ENCODE measurements around the gene LARP1B.
"Not testable (repeated sequence)": the region's sequence is repeated elsewhere in the genome, so short reads cannot be mapped to it uniquely, and the experiment has no call there.

The LARP1B gene

GRCh38 chr4:128060699-128061565, at the start of gene LARP1B:
TSS of gene LARP1B (plus strand) at chr4:128061312. CDS start at chr4:128074952, 13,640 bp downstream.
- Histone ChIP-seq H3K9me3 (ENCODE audit: control insufficient read depth, low read depth, low read length) (no peaks in the 10 kb centered on the region), H3K9ac (ENCODE audit: low read length) (peak within 1 kb of the TSS; percentile 90), H3K27ac (ENCODE audit: low read length) (peak within 1 kb of the TSS; percentile 75), H3K36me3 (ENCODE audit: control insufficient read depth, low read depth, low read length) (no peaks in the 10 kb centered on the region), H3K27me3 (ENCODE audit: control insufficient read depth, insufficient read depth, low read length) (no peaks in the 10 kb centered on the region), H3K4me3 (ENCODE audit: low read length) (peak within 1 kb of the TSS; percentile 85), H3K4me1 (ENCODE audit: control insufficient read depth, low read depth, low read length) (peaks cover 6% of the 10 kb centered on the region)

GRCh38 chr4:128025319-128025718, 35.8 kb upstream of the LARP1B start:
- H3K4me1 ChIP-seq (ENCODE audit: control insufficient read depth, low read depth, low read length) = no peaks in the 10 kb centered on the region
- H3K4me3 ChIP-seq (ENCODE audit: low read length) = no peak overlapping the region
- no peak overlapping the region for H3K27ac ChIP-seq (ENCODE audit: low read length)
- H3K27me3 ChIP-seq (ENCODE audit: control insufficient read depth, insufficient read depth, low read length) = no peaks in the 10 kb centered on the region
- no peak overlapping the region for H3K9ac ChIP-seq (ENCODE audit: low read length)
- H3K36me3 ChIP-seq (ENCODE audit: control insufficient read depth, low read depth, low read length) = peaks cover 12% of the 10 kb centered on the region
- no peaks in the 10 kb centered on the region for H3K9me3 ChIP-seq (ENCODE audit: control insufficient read depth, low read depth, low read length)

- Histone ChIP-seq H3K9ac (ENCODE audit: low read length) (no peak overlapping the region), H3K36me3 (ENCODE audit: control insufficient read depth, low read depth, low read length) (peaks cover 12% of the 10 kb centered on the region), H3K27me3 (ENCODE audit: control insufficient read depth, insufficient read depth, low read length) (no peaks in the 10 kb centered on the region), H3K4me1 (ENCODE audit: control insufficient read depth, low read depth, low read length) (no peaks in the 10 kb centered on the region), H3K4me3 (ENCODE audit: low read length) (no peak overlapping the region), H3K9me3 (ENCODE audit: control insufficient read depth, low read depth, low read length) (no peaks in the 10 kb centered on the region), H3K27ac (ENCODE audit: low read length) (no peak overlapping the region)
These were observed 31.2 kb upstream of the LARP1B start for GRCh38 chr4:128029907-128030306.

- H3K36me3 ChIP-seq (ENCODE audit: control insufficient read depth, low read depth, low read length) = peaks cover 12% of the 10 kb centered on the region
- H3K4me1 ChIP-seq (ENCODE audit: control insufficient read depth, low read depth, low read length) = no peaks in the 10 kb centered on the region
- no peaks in the 10 kb centered on the region for H3K27me3 ChIP-seq (ENCODE audit: control insufficient read depth, insufficient read depth, low read length)
- H3K9me3 ChIP-seq (ENCODE audit: control insufficient read depth, low read depth, low read length) = no peaks in the 10 kb centered on the region
- no peak overlapping the region for H3K4me3 ChIP-seq (ENCODE audit: low read length)
- no peak overlapping the region for H3K27ac ChIP-seq (ENCODE audit: low read length)
- H3K9ac ChIP-seq (ENCODE audit: low read length) = no peak overlapping the region
These were observed 29.2 kb upstream of the LARP1B start for GRCh38 chr4:128031756-128032384.

GRCh38 chr4:128039568-128039967, 21.5 kb upstream of the LARP1B start:
- no peak overlapping the region for H3K27ac ChIP-seq (ENCODE audit: low read length)
- no peaks in the 10 kb centered on the region for H3K27me3 ChIP-seq (ENCODE audit: control insufficient read depth, insufficient read depth, low read length)
- H3K36me3 ChIP-seq (ENCODE audit: control insufficient read depth, low read depth, low read length) = no peaks in the 10 kb centered on the region
- no peaks in the 10 kb centered on the region for H3K4me1 ChIP-seq (ENCODE audit: control insufficient read depth, low read depth, low read length)
- no peak overlapping the region for H3K4me3 ChIP-seq (ENCODE audit: low read length)
- no peak overlapping the region for H3K9ac ChIP-seq (ENCODE audit: low read length)
- no peaks in the 10 kb centered on the region for H3K9me3 ChIP-seq (ENCODE audit: control insufficient read depth, low read depth, low read length)

GRCh38 chr4:128047019-128047418, 14.1 kb upstream of the LARP1B start:
- H3K27me3 ChIP-seq (ENCODE audit: control insufficient read depth, insufficient read depth, low read length); H3K4me1 ChIP-seq (ENCODE audit: control insufficient read depth, low read depth, low read length); H3K27ac ChIP-seq (ENCODE audit: low read length); H3K9ac ChIP-seq (ENCODE audit: low read length); H3K36me3 ChIP-seq (ENCODE audit: control insufficient read depth, low read depth, low read length); H3K9me3 ChIP-seq (ENCODE audit: control insufficient read depth, low read depth, low read length); H3K4me3 ChIP-seq (ENCODE audit: low read length): not testable (repeated sequence)

- not testable (repeated sequence) for H3K27me3 ChIP-seq (ENCODE audit: control insufficient read depth, insufficient read depth, low read length); H3K9ac ChIP-seq (ENCODE audit: low read length); H3K36me3 ChIP-seq (ENCODE audit: control insufficient read depth, low read depth, low read length); H3K9me3 ChIP-seq (ENCODE audit: control insufficient read depth, low read depth, low read length); H3K4me3 ChIP-seq (ENCODE audit: low read length); H3K27ac ChIP-seq (ENCODE audit: low read length); H3K4me1 ChIP-seq (ENCODE audit: control insufficient read depth, low read depth, low read length)
These were observed 13.6 kb upstream of the LARP1B start for GRCh38 chr4:128047514-128047913.

- H3K27ac ChIP-seq (ENCODE audit: low read length); H3K9ac ChIP-seq (ENCODE audit: low read length): not testable (repeated sequence)
These were observed 9.9 kb upstream of the LARP1B start for GRCh38 chr4:128051229-128051628.

GRCh38 chr4:128054907-128055306, 6.2 kb upstream of the LARP1B start:
- H3K27me3 ChIP-seq (ENCODE audit: control insufficient read depth, insufficient read depth, low read length); H3K36me3 ChIP-seq (ENCODE audit: control insufficient read depth, low read depth, low read length); H3K27ac ChIP-seq (ENCODE audit: low read length); H3K4me1 ChIP-seq (ENCODE audit: control insufficient read depth, low read depth, low read length); H3K9me3 ChIP-seq (ENCODE audit: control insufficient read depth, low read depth, low read length); H3K4me3 ChIP-seq (ENCODE audit: low read length): not testable (repeated sequence)
- H3K9ac ChIP-seq (ENCODE audit: low read length) = peak overlapping the region; percentile 54

More at GRCh38 chr4:128051229-128051628, 9.9 kb upstream of the LARP1B start:
- not testable (repeated sequence) for H3K27me3 ChIP-seq (ENCODE audit: control insufficient read depth, insufficient read depth, low read length); H3K4me1 ChIP-seq (ENCODE audit: control insufficient read depth, low read depth, low read length); H3K36me3 ChIP-seq (ENCODE audit: control insufficient read depth, low read depth, low read length); H3K9me3 ChIP-seq (ENCODE audit: control insufficient read depth, low read depth, low read length); H3K4me3 ChIP-seq (ENCODE audit: low read length)

- peak overlapping the region; percentile 91 for H3K27ac ChIP-seq (ENCODE audit: low read length)
- H3K4me3 ChIP-seq (ENCODE audit: low read length) = peak overlapping the region; percentile 30
- H3K36me3 ChIP-seq (ENCODE audit: control insufficient read depth, low read depth, low read length); H3K9me3 ChIP-seq (ENCODE audit: control insufficient read depth, low read depth, low read length); H3K27me3 ChIP-seq (ENCODE audit: control insufficient read depth, insufficient read depth, low read length): not testable (repeated sequence)
- H3K9ac ChIP-seq (ENCODE audit: low read length) = peak overlapping the region; percentile 54
- H3K4me1 ChIP-seq (ENCODE audit: control insufficient read depth, low read depth, low read length) = peaks cover 12% of the 10 kb centered on the region
These were observed 5.5 kb upstream of the LARP1B start for GRCh38 chr4:128055441-128056206.

- Histone ChIP-seq H3K27me3 (ENCODE audit: control insufficient read depth, insufficient read depth, low read length) (no peaks in the 10 kb centered on the region), H3K27ac (ENCODE audit: low read length) (no peak overlapping the region), H3K9ac (ENCODE audit: low read length) (no peak overlapping the region), H3K9me3 (ENCODE audit: control insufficient read depth, low read depth, low read length) (no peaks in the 10 kb centered on the region), H3K4me1 (ENCODE audit: control insufficient read depth, low read depth, low read length) (peaks cover 12% of the 10 kb centered on the region), H3K4me3 (ENCODE audit: low read length) (no peak overlapping the region), H3K36me3 (ENCODE audit: control insufficient read depth, low read depth, low read length) (no peaks in the 10 kb centered on the region)
These were observed 4.7 kb upstream of the LARP1B start for GRCh38 chr4:128056396-128056795.

Measured in iPS-18a (cell line).